ENCODE data around the gene TRAPPC10. TPM values are rescaled to one million over a fixed set of nuclear protein-coding genes. Genes with fewer than 3 reads are reported as not detected.

Gene TRAPPC10
- total RNA-seq, 1 experiment from 2014 or later = 31.5 TPM

GRCh38 chr21:43984905-43985689 lies 27.0 kb upstream of the TRAPPC10 start:
- Histone ChIP-seq H3K4me1 (ENCODE audit: control insufficient read depth in 1 of 2, insufficient read depth in 2 of 2, low read length in 2 of 2) (no peaks in the 10 kb centered on the region), H3K4me3 (replicated peaks in 1 of 2; ENCODE audit: low read depth in 1 of 2, low read length in 2 of 2) (no peak overlapping the region), H3K27ac (ENCODE audit: low read depth, low read length) (no peak overlapping the region), H3K9me2 (ENCODE audit: insufficient read depth) (no peaks in the 10 kb centered on the region), H3K9ac (ENCODE audit: low read length) (no peak overlapping the region), H2AFZ (ENCODE audit: low read depth, low read length, poor library complexity, severe bottlenecking) (no peak overlapping the region), H3K9me3 (ENCODE audit: control insufficient read depth in 1 of 2, insufficient read depth in 1 of 2, low read depth in 1 of 2, low read length in 2 of 2) (no peaks in the 10 kb centered on the region), H3K27me3 (ENCODE audit: insufficient read depth, low read length) (no peaks in the 10 kb centered on the region), H4K20me1 (ENCODE audit: insufficient read depth) (no peaks in the 10 kb centered on the region), H3K36me3 (ENCODE audit: control insufficient read depth in 1 of 2, insufficient read depth in 2 of 2, low read length in 2 of 2) (no peaks in the 10 kb centered on the region; a peak in 1 of 4 replicates), H3K4me2 (ENCODE audit: low read length) (no peak overlapping the region), H3K79me2 (ENCODE audit: insufficient read depth, low read length) (no peaks in the 10 kb centered on the region)
- ATAC-seq = no peak
- BruUV-seq (replicated peaks) = no TSS peak
- no peak for DNase-seq (ENCODE audit: low read depth, low spot score)
- RAD21 ChIA-PET (ENCODE audit: low non-redundant PET in 1 of 2, low total read pairs in 2 of 2, uncharacterized antibody in 2 of 2, unreplicated experiment in 2 of 2) = no interaction called here
- TF ChIP-seq ZNF274 (IDR thresholded peaks at IDR 0.05; ENCODE audit: low read depth, low read length) (no peak), CBX3 (IDR thresholded peaks at IDR 0.05; ENCODE audit: low read depth) (no peak), EGR1 (IDR thresholded peaks at IDR 0.05; ENCODE audit: low read depth) (no peak), TCF7L2 (IDR thresholded peaks at IDR 0.05; ENCODE audit: borderline replicate concordance, extremely low read depth, insufficient read depth, insufficient read length) (no peak), SP1 (IDR thresholded peaks at IDR 0.05; ENCODE audit: low read depth) (no peak), YY1 (IDR thresholded peaks at IDR 0.05; ENCODE audit: extremely low read depth, insufficient replicate concordance, low read depth, low read length) (no peak), FOSL1 (IDR thresholded peaks at IDR 0.05; ENCODE audit: low read depth) (no peak), ZBTB33 (IDR thresholded peaks at IDR 0.05; ENCODE audit: extremely low read depth, insufficient replicate concordance, low read length) (no peak), POLR2A (IDR thresholded peaks at IDR 0.05; ENCODE audit: borderline replicate concordance, extremely low read depth, insufficient read depth, insufficient read length) (no peak), EZH2phosphoT487 (IDR thresholded peaks at IDR 0.05; ENCODE audit: borderline replicate concordance) (no peak), SRF (IDR thresholded peaks at IDR 0.05; ENCODE audit: low read depth) (no peak), RAD21 (IDR thresholded peaks at IDR 0.05; ENCODE audit: low read depth) (no peak), SIN3A (IDR thresholded peaks at IDR 0.05; ENCODE audit: low read depth) (no peak), ELF1 (IDR thresholded peaks at IDR 0.05; ENCODE audit: borderline replicate concordance, low read depth) (no peak), MAX (IDR thresholded peaks at IDR 0.05) (no peak), ZFX (IDR thresholded peaks at IDR 0.05) (no peak)
- TF ChIP-seq, protein P1, sequence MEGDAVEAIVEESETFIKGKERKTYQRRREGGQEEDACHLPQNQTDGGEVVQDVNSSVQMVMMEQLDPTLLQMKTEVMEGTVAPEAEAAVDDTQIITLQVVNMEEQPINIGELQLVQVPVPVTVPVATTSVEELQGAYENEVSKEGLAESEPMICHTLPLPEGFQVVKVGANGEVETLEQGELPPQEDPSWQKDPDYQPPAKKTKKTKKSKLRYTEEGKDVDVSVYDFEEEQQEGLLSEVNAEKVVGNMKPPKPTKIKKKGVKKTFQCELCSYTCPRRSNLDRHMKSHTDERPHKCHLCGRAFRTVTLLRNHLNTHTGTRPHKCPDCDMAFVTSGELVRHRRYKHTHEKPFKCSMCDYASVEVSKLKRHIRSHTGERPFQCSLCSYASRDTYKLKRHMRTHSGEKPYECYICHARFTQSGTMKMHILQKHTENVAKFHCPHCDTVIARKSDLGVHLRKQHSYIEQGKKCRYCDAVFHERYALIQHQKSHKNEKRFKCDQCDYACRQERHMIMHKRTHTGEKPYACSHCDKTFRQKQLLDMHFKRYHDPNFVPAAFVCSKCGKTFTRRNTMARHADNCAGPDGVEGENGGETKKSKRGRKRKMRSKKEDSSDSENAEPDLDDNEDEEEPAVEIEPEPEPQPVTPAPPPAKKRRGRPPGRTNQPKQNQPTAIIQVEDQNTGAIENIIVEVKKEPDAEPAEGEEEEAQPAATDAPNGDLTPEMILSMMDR (IDR thresholded peaks at IDR 0.05 in 2 of 3, conservative IDR thresholded peaks at IDR 0.05 in 1 of 3; ENCODE audit: borderline replicate concordance in 1 of 3, insufficient read depth in 1 of 3, low read depth in 2 of 3, low read length in 2 of 3) = no peak
- TF ChIP-seq, protein P2, sequence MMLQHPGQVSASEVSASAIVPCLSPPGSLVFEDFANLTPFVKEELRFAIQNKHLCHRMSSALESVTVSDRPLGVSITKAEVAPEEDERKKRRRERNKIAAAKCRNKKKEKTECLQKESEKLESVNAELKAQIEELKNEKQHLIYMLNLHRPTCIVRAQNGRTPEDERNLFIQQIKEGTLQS (IDR thresholded peaks at IDR 0.05) = no peak
- POLR2A ChIA-PET = no interaction called here
- CTCF ChIA-PET = interaction anchor here (0.7 kb wide), 1 partner anchor 54 kb away, joined by 3 read pairs; no protein-coding TSS in a partner anchor
- intact Hi-C loops (cut with micrococcal nuclease) = no loop called here
